Activated T-helper 1 cell treated with anti-CD3 and anti-CD28 coated beads, Interleukin-12 subunit alpha, Interleukin-12 subunit beta, Interleukin-2, Interleukin-4 antibody, amounts not matched to agents 30 ng/mL and 10 ng/mL and 1 ng/mL, durations not matched to agents 14 hours and 24 hours and 36 hours (primary cell): ENCODE data around the gene SETD2. TPM values are rescaled to one million over a fixed set of nuclear protein-coding genes. Genes with fewer than 3 reads are reported as not detected.

ENCODE experiments used
- DNase-seq: peaks from one replicate; pipeline ENCODE4 v3.0.0; 2021; ENCODE audit warnings: low spot score
- H3K27ac Mint-ChIP-seq: one replicate; pipeline ENCODE4 v1.8.0; 2021; ENCODE audit warnings: mild to moderate bottlenecking, mixed read lengths
- H3K27me3 Mint-ChIP-seq: one replicate; pipeline ENCODE4 v1.8.0; 2022; ENCODE audit warnings: mild to moderate bottlenecking, moderate library complexity, mixed read lengths; ENCODE audit not compliant: insufficient read depth
- H3K36me3 Mint-ChIP-seq: one replicate; pipeline ENCODE4 v1.8.0; 2021; ENCODE audit warnings: low read depth, mixed read lengths
- H3K4me1 Mint-ChIP-seq: one replicate; pipeline ENCODE4 v1.8.0; 2021; ENCODE audit warnings: low read depth, mixed read lengths
- H3K4me3 Mint-ChIP-seq: one replicate; pipeline ENCODE4 v1.8.0; 2021; ENCODE audit warnings: mild to moderate bottlenecking, moderate library complexity, mixed read lengths
- H3K9me3 Mint-ChIP-seq: one replicate; pipeline ENCODE4 v1.8.0; 2021; ENCODE audit warnings: mixed read lengths
- intact Hi-C: fragments of 100-400 bp; cut with micrococcal nuclease; formaldehyde crosslinking; loops from one replicate; pipeline ENCODE4 v1.15.1; 2024
- total RNA-seq: library from RNA; stranded (reverse); gene quantifications from 2 replicates; pipeline ENCODE4 v1.2.3, GENCODE V29; 2022

The SETD2 gene
- total RNA-seq, 1 donor from 2014 or later, result 41.2 TPM

GRCh38 chr3:47176582-47176981, 12.7 kb upstream of the SETD2 start:
- H3K27ac Mint-ChIP-seq, result no peak overlapping the region
- no peaks in the 10 kb centered on the region for H3K4me1 Mint-ChIP-seq
- H3K27me3 Mint-ChIP-seq, result no peaks in the 10 kb centered on the region
- no peak for DNase-seq
- no peaks in the 10 kb centered on the region for H3K9me3 Mint-ChIP-seq
- intact Hi-C loops, result no loop called here
- no peak overlapping the region for H3K4me3 Mint-ChIP-seq
- peaks cover 13% of the 10 kb centered on the region for H3K36me3 Mint-ChIP-seq

GRCh38 chr3:47163169-47164006, 525 bp downstream of the SETD2 start:
- intact Hi-C loops, result loop anchor here (1.0 to 10.0 kb wide), 10 partner anchors 22 to 621 kb away; partner anchors contain the start of genes KIF9, KLHL18, NBEAL2 and SMARCC1
- peak; percentile 61 for DNase-seq
- Mint-ChIP-seq H3K36me3 (peaks cover 28% of the 10 kb centered on the region), H3K27ac (peak overlapping the region; percentile 100), H3K9me3 (no peaks in the 10 kb centered on the region), H3K4me3 (peak overlapping the region; percentile 99), H3K27me3 (peaks cover 2% of the 10 kb centered on the region), H3K4me1 (peaks cover 58% of the 10 kb centered on the region)

DNA sequence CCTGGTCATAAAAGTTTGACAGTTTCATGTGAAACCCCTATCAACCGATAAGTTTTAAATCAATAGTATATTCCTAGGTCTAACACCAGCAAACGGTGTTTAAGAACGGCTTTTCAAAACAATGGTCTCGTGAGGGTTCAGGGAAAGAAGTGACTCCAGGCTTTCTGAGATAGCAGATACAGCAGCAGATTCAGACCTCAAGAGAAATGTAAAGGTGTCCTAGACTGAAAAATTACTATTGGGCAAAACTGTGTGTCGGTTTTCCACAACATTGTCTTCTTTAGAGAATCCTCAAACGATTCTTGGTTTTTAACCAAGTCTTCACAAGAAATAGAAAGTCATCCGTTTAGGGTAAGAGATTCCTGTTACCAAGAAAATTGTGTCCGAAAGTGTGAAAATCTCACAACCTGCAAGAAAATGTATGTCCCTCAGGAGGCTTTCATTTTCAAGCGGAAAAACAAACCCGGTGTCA, 1.2 kb downstream of the SETD2 start:
- peaks cover 2% of the 10 kb centered on the region for H3K27me3 Mint-ChIP-seq
- peaks cover 62% of the 10 kb centered on the region for H3K4me1 Mint-ChIP-seq
- intact Hi-C loops, result loop anchor here (2.0 to 10.0 kb wide), 4 partner anchors 42 to 622 kb away; partner anchors contain the start of gene SMARCC1
- DNase-seq, result no peak
- peak overlapping the region; percentile 100 for H3K27ac Mint-ChIP-seq
- H3K4me3 Mint-ChIP-seq, result peak overlapping the region; percentile 99
- H3K36me3 Mint-ChIP-seq, result peaks cover 30% of the 10 kb centered on the region
- H3K9me3 Mint-ChIP-seq, result no peaks in the 10 kb centered on the region

DNA sequence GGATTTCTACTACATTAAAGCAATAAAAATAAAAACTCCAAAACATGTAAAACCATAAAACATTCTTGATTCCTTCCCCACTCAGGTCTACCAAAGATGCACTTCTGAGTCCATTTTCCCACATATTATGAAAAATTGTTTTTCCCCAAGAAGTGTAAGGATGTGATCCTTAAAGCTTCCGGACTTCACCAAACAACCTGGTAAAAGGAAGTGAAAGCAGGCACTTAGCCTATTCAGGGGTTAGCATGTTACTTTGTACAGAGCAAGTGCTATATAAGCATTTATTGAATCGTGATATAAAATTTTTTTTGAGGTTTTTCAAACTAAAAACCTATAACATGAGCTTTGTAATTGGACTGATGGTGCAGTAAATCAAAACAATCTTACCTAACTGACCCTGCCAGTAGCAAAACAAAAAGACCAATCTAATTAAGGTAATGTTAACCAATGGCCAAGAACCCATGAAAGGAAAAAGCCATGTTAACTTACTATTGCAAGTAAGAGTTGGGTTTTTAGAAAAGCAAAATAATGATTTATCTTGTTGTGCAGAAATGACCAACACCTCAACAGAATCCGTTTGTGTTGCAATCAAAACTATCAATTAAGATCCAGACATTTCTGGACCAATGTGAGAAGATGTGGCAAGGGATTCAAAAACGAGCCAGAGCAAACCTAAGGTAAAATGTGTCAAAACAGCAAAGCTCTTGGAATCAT, 1.8 kb downstream of the SETD2 start:
- DNase-seq, result no peak
- Mint-ChIP-seq H3K4me1 (peaks cover 62% of the 10 kb centered on the region), H3K27me3 (peaks cover 2% of the 10 kb centered on the region), H3K4me3 (peak overlapping the region; percentile 99), H3K27ac (peak overlapping the region; percentile 100), H3K9me3 (no peaks in the 10 kb centered on the region), H3K36me3 (peaks cover 30% of the 10 kb centered on the region)
- intact Hi-C loops, result loop anchor here (2.0 to 10.0 kb wide), 4 partner anchors 41 to 623 kb away; partner anchors contain the start of gene SMARCC1

GRCh38 chr3:47159820-47160219, 4.1 kb downstream of the SETD2 start:
- intact Hi-C loops, result loop anchor here (5.0 to 10.0 kb wide), 3 partner anchors 78 to 625 kb away; partner anchors contain the start of gene SMARCC1
- Mint-ChIP-seq H3K4me3 (no peak overlapping the region), H3K4me1 (peaks cover 63% of the 10 kb centered on the region)

DNA sequence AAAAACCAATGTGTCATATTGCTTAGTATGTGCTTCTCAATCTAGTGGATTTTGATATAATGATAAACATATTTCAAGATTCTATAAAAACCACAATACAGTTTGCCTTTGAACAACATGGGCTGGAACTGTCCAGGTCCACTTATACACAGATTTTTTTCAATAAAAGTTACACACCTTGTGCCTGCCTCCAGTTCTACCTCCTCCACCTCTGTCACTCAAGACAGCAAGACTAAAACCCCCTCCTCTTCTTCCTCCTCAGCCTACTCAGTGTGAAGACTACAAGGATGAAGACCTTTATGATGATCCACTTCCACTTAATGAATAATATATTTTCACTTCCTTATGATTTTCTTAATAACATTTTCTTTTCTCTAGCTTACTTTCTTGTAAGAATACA, 5.7 kb downstream of the SETD2 start:
- H3K4me1 Mint-ChIP-seq, result peaks cover 67% of the 10 kb centered on the region
- no peaks in the 10 kb centered on the region for H3K9me3 Mint-ChIP-seq
- no peak overlapping the region for H3K27ac Mint-ChIP-seq
- DNase-seq, result no peak
- H3K27me3 Mint-ChIP-seq, result no peaks in the 10 kb centered on the region
- no peak overlapping the region for H3K4me3 Mint-ChIP-seq
- peaks cover 26% of the 10 kb centered on the region for H3K36me3 Mint-ChIP-seq
- intact Hi-C loops, result no loop called here

More at GRCh38 chr3:47159820-47160219, 4.1 kb downstream of the SETD2 start:
- H3K9me3 Mint-ChIP-seq, result no peaks in the 10 kb centered on the region
- H3K27me3 Mint-ChIP-seq, result no peaks in the 10 kb centered on the region
- H3K27ac Mint-ChIP-seq, result no peak overlapping the region
- DNase-seq, result no peak
- H3K36me3 Mint-ChIP-seq, result peaks cover 27% of the 10 kb centered on the region

GRCh38 chr3:47156396-47156795, 7.5 kb downstream of the SETD2 start:
- Mint-ChIP-seq H3K27me3 (no peaks in the 10 kb centered on the region), H3K9me3 (no peaks in the 10 kb centered on the region), H3K27ac (no peak overlapping the region), H3K4me1 (peaks cover 65% of the 10 kb centered on the region), H3K36me3 (peaks cover 19% of the 10 kb centered on the region), H3K4me3 (no peak overlapping the region)
- intact Hi-C loops, result no loop called here
- DNase-seq, result no peak

GRCh38 chr3:47152578-47152977, 11.3 kb downstream of the SETD2 start:
- DNase-seq, result no peak
- intact Hi-C loops, result no loop called here
- peaks cover 2% of the 10 kb centered on the region for H3K36me3 Mint-ChIP-seq
- H3K27ac Mint-ChIP-seq, result no peak overlapping the region
- no peaks in the 10 kb centered on the region for H3K9me3 Mint-ChIP-seq
- no peaks in the 10 kb centered on the region for H3K27me3 Mint-ChIP-seq
- H3K4me3 Mint-ChIP-seq, result no peak overlapping the region
- H3K4me1 Mint-ChIP-seq, result peaks cover 42% of the 10 kb centered on the region

GRCh38 chr3:47151836-47152235, 12.1 kb downstream of the SETD2 start:
- H3K27me3 Mint-ChIP-seq, result no peaks in the 10 kb centered on the region
- intact Hi-C loops, result no loop called here
- no peak for DNase-seq
- H3K4me3 Mint-ChIP-seq, result no peak overlapping the region
- H3K4me1 Mint-ChIP-seq, result peaks cover 42% of the 10 kb centered on the region
- peaks cover 2% of the 10 kb centered on the region for H3K36me3 Mint-ChIP-seq
- no peak overlapping the region for H3K27ac Mint-ChIP-seq
- H3K9me3 Mint-ChIP-seq, result no peaks in the 10 kb centered on the region

DNA sequence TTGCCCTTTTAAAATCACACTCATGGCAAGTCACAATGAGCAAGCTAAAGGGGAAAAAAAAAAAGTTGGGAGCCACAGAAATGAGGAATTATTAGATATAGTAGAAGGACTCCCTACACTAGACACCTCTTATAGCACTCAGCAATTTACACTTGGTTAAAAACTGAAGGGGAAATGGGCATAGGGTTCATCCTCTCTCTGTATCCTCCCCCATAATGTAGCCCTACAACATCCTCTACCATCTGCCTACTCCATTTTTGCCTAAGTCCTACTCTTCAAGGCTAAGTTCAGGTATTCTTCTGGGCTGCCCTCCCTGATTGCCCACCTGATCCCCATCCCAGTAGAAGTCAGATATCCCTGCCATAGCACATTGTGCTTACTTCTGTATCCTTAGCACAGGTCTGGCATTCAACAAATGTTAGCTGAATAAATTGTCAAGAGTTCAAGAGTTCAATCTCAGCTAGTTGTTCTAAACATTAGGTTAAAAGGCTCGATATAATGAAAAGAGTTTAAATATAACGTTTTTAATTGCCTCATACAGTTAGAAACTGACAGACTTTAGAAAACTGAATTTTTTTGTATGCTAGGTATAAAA, 14.5 kb downstream of the SETD2 start:
- Mint-ChIP-seq H3K27me3 (no peaks in the 10 kb centered on the region), H3K36me3 (peaks cover 2% of the 10 kb centered on the region), H3K4me3 (no peak overlapping the region), H3K27ac (no peak overlapping the region), H3K9me3 (no peaks in the 10 kb centered on the region), H3K4me1 (peaks cover 29% of the 10 kb centered on the region)
- DNase-seq, result no peak
- intact Hi-C loops, result no loop called here

- Mint-ChIP-seq H3K9me3 (no peaks in the 10 kb centered on the region), H3K27ac (no peak overlapping the region), H3K27me3 (no peaks in the 10 kb centered on the region), H3K4me1 (peaks cover 20% of the 10 kb centered on the region), H3K36me3 (no peaks in the 10 kb centered on the region), H3K4me3 (no peak overlapping the region)
- intact Hi-C loops, result no loop called here
- DNase-seq, result no peak
Measured at GRCh38 chr3:47145272-47145671, 18.6 kb downstream of the SETD2 start.

- Mint-ChIP-seq H3K4me1 (peaks cover 22% of the 10 kb centered on the region), H3K27me3 (no peaks in the 10 kb centered on the region), H3K9me3 (no peaks in the 10 kb centered on the region), H3K36me3 (peaks cover 8% of the 10 kb centered on the region), H3K27ac (peak overlapping the region; percentile 12), H3K4me3 (no peak overlapping the region)
- DNase-seq, result no peak
- intact Hi-C loops, result no loop called here
Measured at GRCh38 chr3:47143068-47143467, 20.8 kb downstream of the SETD2 start.
